Measurements from ENCODE around the gene IQSEC2.

DNA sequence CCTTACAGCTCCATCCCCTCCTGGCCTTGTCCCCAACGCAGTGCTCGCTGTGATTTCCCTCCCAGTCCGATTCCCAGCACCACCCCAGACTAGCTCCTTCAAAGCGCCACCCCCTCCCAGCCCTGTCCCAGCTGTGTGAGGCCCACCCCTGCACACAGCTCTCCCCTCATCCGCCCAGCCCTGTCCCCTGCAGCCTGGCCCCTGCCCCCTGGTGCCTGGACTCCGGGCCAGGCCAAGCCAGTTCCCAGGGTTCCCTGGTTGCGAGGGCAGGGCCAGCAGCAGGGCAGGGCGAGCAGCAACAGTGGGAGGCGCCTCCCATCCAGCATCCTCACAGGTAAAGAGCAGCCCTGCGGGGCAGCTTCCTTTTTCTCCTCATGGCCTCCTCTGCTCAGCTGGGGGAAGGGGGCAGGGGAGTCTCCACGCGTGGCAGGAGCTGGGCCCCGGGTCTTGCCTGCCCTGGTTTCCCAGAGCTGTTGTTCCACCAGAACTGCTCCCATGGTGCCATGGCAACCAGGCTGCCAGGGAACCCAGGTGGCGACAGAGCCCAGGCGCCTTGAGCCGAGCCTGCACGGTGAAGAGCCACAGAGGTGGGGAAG is 24.8 kb downstream of the IQSEC2 start:
- TF ChIP-seq, protein P1, sequence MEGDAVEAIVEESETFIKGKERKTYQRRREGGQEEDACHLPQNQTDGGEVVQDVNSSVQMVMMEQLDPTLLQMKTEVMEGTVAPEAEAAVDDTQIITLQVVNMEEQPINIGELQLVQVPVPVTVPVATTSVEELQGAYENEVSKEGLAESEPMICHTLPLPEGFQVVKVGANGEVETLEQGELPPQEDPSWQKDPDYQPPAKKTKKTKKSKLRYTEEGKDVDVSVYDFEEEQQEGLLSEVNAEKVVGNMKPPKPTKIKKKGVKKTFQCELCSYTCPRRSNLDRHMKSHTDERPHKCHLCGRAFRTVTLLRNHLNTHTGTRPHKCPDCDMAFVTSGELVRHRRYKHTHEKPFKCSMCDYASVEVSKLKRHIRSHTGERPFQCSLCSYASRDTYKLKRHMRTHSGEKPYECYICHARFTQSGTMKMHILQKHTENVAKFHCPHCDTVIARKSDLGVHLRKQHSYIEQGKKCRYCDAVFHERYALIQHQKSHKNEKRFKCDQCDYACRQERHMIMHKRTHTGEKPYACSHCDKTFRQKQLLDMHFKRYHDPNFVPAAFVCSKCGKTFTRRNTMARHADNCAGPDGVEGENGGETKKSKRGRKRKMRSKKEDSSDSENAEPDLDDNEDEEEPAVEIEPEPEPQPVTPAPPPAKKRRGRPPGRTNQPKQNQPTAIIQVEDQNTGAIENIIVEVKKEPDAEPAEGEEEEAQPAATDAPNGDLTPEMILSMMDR (IDR thresholded peaks at IDR 0.05) = no peak
- TF ChIP-seq POLR2A (IDR thresholded peaks at IDR 0.05) = no peak
